ENCODE results near the gene STK10. TPM values are rescaled to one million over a fixed set of nuclear protein-coding genes. Genes with fewer than 3 reads are reported as not detected.
"Not testable (repeated sequence)": the region's sequence is repeated elsewhere in the genome, so short reads cannot be mapped to it uniquely, and the experiment has no call there.

Gene STK10
- total RNA-seq, 2 experiments from 2014 or later: 301 to 316 TPM

GRCh38 chr5:172029876-172030275 is 158.1 kb downstream of the STK10 start:
- no peak overlapping the region for H3K4me3 Mint-ChIP-seq
- no peak for DNase-seq
- CTCF ChIA-PET: no interaction called here

GRCh38 chr5:172028167-172028566 is 159.9 kb downstream of the STK10 start:
- Mint-ChIP-seq H3K36me3 (ENCODE audit: low read depth) (peaks cover 12% of the 10 kb centered on the region), H3K4me3 (no peak overlapping the region), H3K27ac (no peak overlapping the region), H3K4me1 (no peaks in the 10 kb centered on the region), H3K9me3 (peaks cover 16% of the 10 kb centered on the region), H3K27me3 (no peaks in the 10 kb centered on the region)
- DNase-seq: no peak
- CTCF ChIA-PET: no interaction called here
- POLR2A ChIA-PET: interaction anchor here (1.3 kb wide), 1 partner anchor 21 kb away, joined by 4 read pairs; no protein-coding TSS in a partner anchor

More at GRCh38 chr5:172029876-172030275, 158.1 kb downstream of the STK10 start:
- H3K27me3 Mint-ChIP-seq: no peaks in the 10 kb centered on the region
- peaks cover 16% of the 10 kb centered on the region for H3K9me3 Mint-ChIP-seq
- no peak overlapping the region for H3K27ac Mint-ChIP-seq
- H3K36me3 Mint-ChIP-seq (ENCODE audit: low read depth): peaks cover 12% of the 10 kb centered on the region
- POLR2A ChIA-PET: no interaction called here
- H3K4me1 Mint-ChIP-seq: peaks cover 3% of the 10 kb centered on the region

GRCh38 chr5:172020110-172020786 is 167.8 kb downstream of the STK10 start:
- H3K36me3 Mint-ChIP-seq (ENCODE audit: low read depth); DNase-seq; H3K27me3 Mint-ChIP-seq; POLR2A ChIA-PET; H3K4me1 Mint-ChIP-seq; H3K9me3 Mint-ChIP-seq; H3K27ac Mint-ChIP-seq; H3K4me3 Mint-ChIP-seq: not testable (repeated sequence)
- CTCF ChIA-PET: interaction anchor here (1.0 to 1.2 kb wide), 2 partner anchors 21 to 273 kb away, joined by 3 read pairs; no protein-coding TSS in a partner anchor

- no peak for DNase-seq
- Mint-ChIP-seq H3K27me3 (no peaks in the 10 kb centered on the region), H3K27ac (no peak overlapping the region), H3K4me3 (no peak overlapping the region), H3K4me1 (peaks cover 10% of the 10 kb centered on the region), H3K9me3 (no peaks in the 10 kb centered on the region), H3K36me3 (ENCODE audit: low read depth) (no peaks in the 10 kb centered on the region)
- CTCF ChIA-PET: no interaction called here
- POLR2A ChIA-PET: interaction anchor here (0.6 to 2.5 kb wide), 2 partner anchors 8 to 11 kb away, joined by 3 to 13 read pairs; partner anchors contain the start of gene FBXW11
These were observed 172.7 kb downstream of the STK10 start for GRCh38 chr5:172015346-172015745.

- no peaks in the 10 kb centered on the region for H3K27me3 Mint-ChIP-seq
- ChIA-PET CTCF (interaction anchor here (0.7 to 1.3 kb wide), 3 partner anchors 31 to 178 kb away, joined by 3 to 5 read pairs (median 3); partner anchors contain the start of gene STK10), POLR2A (interaction anchor here (1.4 to 1.8 kb wide), 2 partner anchors 15 to 24 kb away, joined by 3 to 7 read pairs; no protein-coding TSS in a partner anchor)
- no peaks in the 10 kb centered on the region for H3K9me3 Mint-ChIP-seq
- no peak overlapping the region for H3K4me3 Mint-ChIP-seq
- peaks cover 23% of the 10 kb centered on the region for H3K4me1 Mint-ChIP-seq
- no peak for DNase-seq
- no peak overlapping the region for H3K27ac Mint-ChIP-seq
- H3K36me3 Mint-ChIP-seq (ENCODE audit: low read depth): peaks cover 5% of the 10 kb centered on the region
These were observed 177.7 kb downstream of the STK10 start for GRCh38 chr5:172010278-172010677.

GRCh38 chr5:172009536-172010270 is 178.3 kb downstream of the STK10 start:
- H3K9me3 Mint-ChIP-seq: no peaks in the 10 kb centered on the region
- DNase-seq: no peak
- H3K4me3 Mint-ChIP-seq: no peak overlapping the region
- H3K27ac Mint-ChIP-seq: no peak overlapping the region
- H3K36me3 Mint-ChIP-seq (ENCODE audit: low read depth): peaks cover 7% of the 10 kb centered on the region
- ChIA-PET CTCF (interaction anchor here (0.6 to 1.3 kb wide), 4 partner anchors 31 to 179 kb away, joined by 3 to 5 read pairs (median 3); partner anchors contain the start of gene STK10), POLR2A (interaction anchor here (1.4 to 1.8 kb wide), 2 partner anchors 16 to 24 kb away, joined by 3 to 7 read pairs; no protein-coding TSS in a partner anchor)
- peaks cover 24% of the 10 kb centered on the region for H3K4me1 Mint-ChIP-seq
- H3K27me3 Mint-ChIP-seq: no peaks in the 10 kb centered on the region

GRCh38 chr5:172008689-172009141 is 179.3 kb downstream of the STK10 start:
- CTCF ChIA-PET: interaction anchor here (3.9 kb wide), 1 partner anchor 284 kb away, joined by 16 read pairs; no protein-coding TSS in a partner anchor
- Mint-ChIP-seq H3K36me3 (ENCODE audit: low read depth) (peaks cover 7% of the 10 kb centered on the region), H3K27ac (no peak overlapping the region), H3K27me3 (no peaks in the 10 kb centered on the region), H3K4me1 (peaks cover 28% of the 10 kb centered on the region), H3K4me3 (no peak overlapping the region), H3K9me3 (no peaks in the 10 kb centered on the region)
- POLR2A ChIA-PET: interaction anchor here (1.8 to 5.3 kb wide), 2 partner anchors 23 to 166 kb away, joined by 7 to 41 read pairs; no protein-coding TSS in a partner anchor
- DNase-seq: no peak

- Mint-ChIP-seq H3K27ac (peak overlapping the region; percentile 64), H3K4me1 (peaks cover 35% of the 10 kb centered on the region), H3K4me3 (peak overlapping the region; percentile 90), H3K36me3 (ENCODE audit: low read depth) (peaks cover 7% of the 10 kb centered on the region), H3K27me3 (no peaks in the 10 kb centered on the region), H3K9me3 (no peaks in the 10 kb centered on the region)
- CTCF ChIA-PET: interaction anchor here (1.1 to 3.9 kb wide), 9 partner anchors 23 to 284 kb away, joined by 3 to 31 read pairs (median 14); partner anchors contain the start of gene STK10
- no peak for DNase-seq
- POLR2A ChIA-PET: interaction anchor here (1.0 to 5.3 kb wide), 14 partner anchors 9 to 180 kb away, joined by 3 to 44 read pairs (median 8); partner anchors contain the start of gene STK10
These were observed 179.9 kb downstream of the STK10 start for GRCh38 chr5:172008111-172008455.

- Mint-ChIP-seq H3K4me1 (peaks cover 41% of the 10 kb centered on the region), H3K4me3 (peak overlapping the region; percentile 90), H3K36me3 (ENCODE audit: low read depth) (peaks cover 7% of the 10 kb centered on the region), H3K27me3 (no peaks in the 10 kb centered on the region), H3K27ac (peak overlapping the region; percentile 90), H3K9me3 (no peaks in the 10 kb centered on the region)
- DNase-seq: no peak
- CTCF ChIA-PET: interaction anchor here (0.8 to 3.9 kb wide), 20 partner anchors 10 to 621 kb away, joined by 3 to 31 read pairs (median 4); partner anchors contain the start of gene STK10
- POLR2A ChIA-PET: interaction anchor here (0.5 to 5.3 kb wide), 40 partner anchors 9 to 952 kb away, joined by 3 to 44 read pairs (median 5); partner anchors contain the start of genes NPM1, RPL26L1 and STK10
These were observed 180.6 kb downstream of the STK10 start for GRCh38 chr5:172007175-172008110.

- Mint-ChIP-seq H3K4me1 (peaks cover 50% of the 10 kb centered on the region), H3K4me3 (peak within 1 kb of the TSS; percentile 90), H3K9me3 (no peaks in the 10 kb centered on the region), H3K27me3 (no peaks in the 10 kb centered on the region), H3K27ac (peak within 1 kb of the TSS; percentile 94), H3K36me3 (ENCODE audit: low read depth) (peaks cover 13% of the 10 kb centered on the region)
- POLR2A ChIA-PET: interaction anchor here (0.5 to 5.3 kb wide), 45 partner anchors 10 to 1051 kb away, joined by 3 to 44 read pairs (median 4); partner anchors contain the start of genes NPM1, RPL26L1 and STK10
- DNase-seq: peak; percentile 95
- CTCF ChIA-PET: interaction anchor here (0.7 to 3.9 kb wide), 21 partner anchors 9 to 766 kb away, joined by 3 to 31 read pairs (median 4); partner anchors contain the start of gene STK10
These were observed 181.5 kb downstream of the STK10 start, which contains the start of gene FBXW11 for GRCh38 chr5:172006321-172007174. Gene FBXW11 (minus strand): TSS chr5:172006638. CDS start chr5:172006502, 136 bp downstream.

All from activated CD4-positive, alpha-beta memory T cell treated with anti-CD3 and anti-CD28 coated beads, Interleukin-2, amount 10 ng/mL, durations not matched to agents 7 days and 5 days (primary cell).